Muscle of arm (tissue), 12 donors: ENCODE data around the gene PPP4R2. TPM values are rescaled to one million over a fixed set of nuclear protein-coding genes. Genes with fewer than 3 reads are reported as not detected.

Experiments used
- DNase-seq: peaks from one replicate; pipeline ENCODE4 v3.0.0-alpha.2; 2013
- polyA plus RNA-seq, 12 donors: library from polyadenylated mRNA; unstranded; fragments of 120-200 nt; gene quantifications; one replicate each; pipeline ENCODE4 v1.2.1, GENCODE V29; 2013; ENCODE audit not compliant: insufficient read length in 12 of 12

PPP4R2 gene
- polyA plus RNA-seq, 12 donors: 37.0 to 75.8 (median 67.4) TPM; not detected in 1

DNA sequence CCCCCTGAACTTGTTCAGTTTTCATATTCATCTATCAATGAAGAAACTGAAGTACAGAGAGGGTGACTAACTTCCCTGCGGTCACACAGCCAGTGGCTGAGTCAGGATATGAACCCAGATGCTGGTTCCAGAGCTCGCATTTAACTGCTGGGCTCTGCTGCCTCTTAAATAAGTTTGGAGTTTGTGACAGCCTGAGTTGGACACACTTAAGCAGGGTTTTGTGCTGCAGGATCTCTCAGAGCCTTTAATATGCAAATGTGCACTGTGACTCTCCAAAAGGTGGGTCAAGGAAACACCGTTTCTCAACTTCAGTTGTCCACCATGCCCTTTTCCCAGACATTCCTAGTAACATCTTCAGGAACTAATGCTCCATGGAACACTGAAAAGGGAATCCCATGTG lies 110.6 kb downstream of the PPP4R2 start:
- no peak for DNase-seq

- no peak for DNase-seq
These were observed 111.1 kb downstream of the PPP4R2 start for GRCh38 chr3:73107676-73108187.

DNA sequence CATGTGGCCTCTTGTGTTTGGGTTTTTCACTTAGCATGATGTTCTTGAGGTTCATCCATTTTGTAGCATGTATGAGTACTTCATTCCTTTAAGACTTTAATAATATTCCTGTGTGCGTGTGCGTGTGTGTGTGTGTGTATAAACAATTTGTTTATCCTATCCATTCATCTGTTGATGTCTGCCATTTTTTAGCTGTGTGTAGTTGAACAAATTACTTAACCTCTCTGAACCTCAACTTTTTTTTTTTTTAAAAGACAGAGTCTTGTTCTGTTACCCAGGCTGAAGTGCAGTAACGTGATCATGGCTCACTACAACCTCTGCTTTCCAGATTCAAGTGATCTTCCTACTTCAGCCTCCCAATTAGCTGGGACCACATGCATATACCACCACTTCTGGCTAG lies 112.1 kb downstream of the PPP4R2 start:
- DNase-seq: no peak

- no peak for DNase-seq
These were observed 113.9 kb downstream of the PPP4R2 start for GRCh38 chr3:73110530-73110929.

DNA sequence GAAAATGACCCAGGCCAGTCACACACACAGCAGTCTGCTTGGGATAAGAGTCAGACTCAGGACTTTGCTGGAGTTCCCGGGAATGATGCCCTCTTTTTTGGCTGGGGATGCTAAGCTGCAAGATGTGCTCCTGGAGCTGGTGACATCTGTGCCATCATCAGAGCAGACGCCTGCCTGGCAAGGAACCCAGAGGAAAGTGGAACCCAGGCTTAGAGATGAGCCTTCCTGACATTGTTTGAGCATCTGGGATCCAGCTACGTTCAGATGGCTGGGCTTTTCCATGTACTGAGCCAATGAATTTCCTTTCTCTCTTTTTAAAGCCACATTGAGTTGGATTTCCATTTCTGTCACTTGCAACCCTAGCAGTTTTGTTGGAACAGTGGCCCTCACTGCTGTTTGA lies 118.1 kb downstream of the PPP4R2 start:
- DNase-seq: no peak

DNA sequence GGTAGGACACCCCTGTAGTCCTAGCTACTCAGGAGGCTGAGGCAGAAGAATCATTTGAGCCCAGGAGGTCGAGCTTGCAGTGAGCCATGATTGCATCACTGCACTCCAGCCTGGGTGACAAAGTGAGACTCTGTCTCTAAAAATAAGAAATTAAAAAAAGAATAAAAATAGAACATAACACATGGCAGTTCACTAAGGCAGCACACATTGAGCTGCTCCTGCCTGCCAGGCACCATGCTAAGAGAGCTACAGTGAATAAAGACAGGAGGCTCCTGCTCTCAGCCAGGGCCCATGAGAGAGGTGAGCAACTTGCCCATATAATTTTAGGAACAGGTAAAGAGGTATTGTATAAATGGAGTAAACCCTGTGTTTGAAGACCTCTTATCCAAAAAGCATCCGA lies 119.2 kb downstream of the PPP4R2 start:
- no peak for DNase-seq

Other genes with a start within 250 kb of the PPP4R2 start
- 10 to 100 TPM in 10 of 12 donors, not detected in 2; 10.2 to 18.5 (median 15.0) TPM for gene SHQ1, start 148.4 kb upstream of the PPP4R2 start, polyA plus RNA-seq
- gene GXYLT2, start 108.8 kb upstream of the PPP4R2 start, polyA plus RNA-seq: 10 to 100 TPM in 11 of 12 donors, not detected in 1; 24.6 to 48.8 (median 34.8) TPM
- gene EBLN2, start 64.8 kb downstream of the PPP4R2 start, polyA plus RNA-seq: 1 to 10 TPM in 11 of 12 donors, not detected in 1; 1.4 to 8.7 (median 3.6) TPM